ENCODE measurements around the gene ABAT.

DNA sequence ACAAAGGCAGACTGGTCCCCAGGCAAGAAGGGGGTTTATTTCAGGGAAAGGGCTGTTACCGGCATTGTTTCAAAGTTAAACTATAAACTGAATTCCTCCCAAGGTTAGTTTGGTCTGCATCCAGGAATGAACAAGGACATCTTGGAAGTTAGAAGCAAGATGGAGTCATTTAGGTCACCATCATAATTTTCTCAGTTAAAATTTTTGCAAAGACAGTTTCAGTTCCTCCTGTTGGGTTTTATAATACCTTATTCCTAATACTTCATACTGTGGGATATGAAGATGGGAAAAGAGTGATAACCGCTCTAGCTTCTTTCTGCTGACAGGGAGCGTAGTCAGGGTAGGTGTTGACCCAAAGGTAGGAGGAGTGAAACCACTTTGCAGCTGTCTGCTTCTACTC lies 148.0 kb downstream of the ABAT start:
- TF ChIP-seq, protein P1, sequence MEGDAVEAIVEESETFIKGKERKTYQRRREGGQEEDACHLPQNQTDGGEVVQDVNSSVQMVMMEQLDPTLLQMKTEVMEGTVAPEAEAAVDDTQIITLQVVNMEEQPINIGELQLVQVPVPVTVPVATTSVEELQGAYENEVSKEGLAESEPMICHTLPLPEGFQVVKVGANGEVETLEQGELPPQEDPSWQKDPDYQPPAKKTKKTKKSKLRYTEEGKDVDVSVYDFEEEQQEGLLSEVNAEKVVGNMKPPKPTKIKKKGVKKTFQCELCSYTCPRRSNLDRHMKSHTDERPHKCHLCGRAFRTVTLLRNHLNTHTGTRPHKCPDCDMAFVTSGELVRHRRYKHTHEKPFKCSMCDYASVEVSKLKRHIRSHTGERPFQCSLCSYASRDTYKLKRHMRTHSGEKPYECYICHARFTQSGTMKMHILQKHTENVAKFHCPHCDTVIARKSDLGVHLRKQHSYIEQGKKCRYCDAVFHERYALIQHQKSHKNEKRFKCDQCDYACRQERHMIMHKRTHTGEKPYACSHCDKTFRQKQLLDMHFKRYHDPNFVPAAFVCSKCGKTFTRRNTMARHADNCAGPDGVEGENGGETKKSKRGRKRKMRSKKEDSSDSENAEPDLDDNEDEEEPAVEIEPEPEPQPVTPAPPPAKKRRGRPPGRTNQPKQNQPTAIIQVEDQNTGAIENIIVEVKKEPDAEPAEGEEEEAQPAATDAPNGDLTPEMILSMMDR (conservative IDR thresholded peaks at IDR 0.05; ENCODE audit: low read length): no peak
- TF ChIP-seq EZH2phosphoT487 (IDR thresholded peaks at IDR 0.05; ENCODE audit: borderline replicate concordance, low read depth, low read length): no peak

Data from OCI-LY7 (cell line).